Loucy (cell line): ENCODE data around the gene LIG1.

Experiments used
- CTCF ChIP-seq: fragments of 200-600 bp; sonication (generic); conservative IDR thresholded peaks from 2 replicates; pipeline ENCODE4 v1.5.1; 2014; ENCODE audit warnings: mild to moderate bottlenecking, antibody characterized with exemption, low read length
- EZH2phosphoT487 ChIP-seq: fragments of 200-600 bp; IDR thresholded peaks from 2 replicates; pipeline ENCODE4 v1.6.1; 2018; ENCODE audit warnings: antibody characterized with exemption, mild to moderate bottlenecking, moderate library complexity, borderline replicate concordance

- TF ChIP-seq CTCF = no peak
- TF ChIP-seq EZH2phosphoT487 = no peak
Observed at GRCh38 chr19:48168689-48169088, 1.5 kb downstream of the LIG1 start.
